Measurements from ENCODE around the gene ATP2B3. TPM values are rescaled to one million over a fixed set of nuclear protein-coding genes. Genes with fewer than 3 reads are reported as not detected.

The ATP2B3 gene
- total and polyA plus RNA-seq, 10 of the 15 experiments (the other 5 are each of a cell fraction or from before 2014, with no cell fraction given) = 0.01 TPM; not detected in 9

DNA sequence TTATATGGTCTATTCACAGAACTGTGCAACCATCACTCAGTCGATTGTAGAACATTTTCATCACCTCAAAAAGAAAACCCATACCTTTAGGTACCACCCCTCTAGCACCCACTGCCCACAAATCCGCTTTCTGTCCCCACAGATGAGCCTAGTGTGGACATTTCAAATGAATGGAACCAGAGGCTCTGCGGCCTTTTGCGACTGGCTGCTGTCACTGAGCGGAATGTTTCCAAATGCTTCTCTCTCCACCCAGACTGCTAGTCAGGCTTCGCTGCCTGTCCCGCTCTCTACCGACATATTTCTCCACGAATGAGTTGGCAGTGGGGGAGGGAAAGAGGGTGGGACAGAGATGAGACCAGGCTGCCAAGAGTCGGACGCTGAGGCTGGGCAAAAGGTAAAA lies 24.4 kb upstream of the ATP2B3 start:
- Histone ChIP-seq H3K27me3 (replicated peaks in 1 of 2; ENCODE audit: control insufficient read depth in 2 of 2, insufficient read depth in 2 of 2, low read length in 1 of 2) (no peaks in the 10 kb centered on the region), H3K9ac (ENCODE audit: control insufficient read depth, insufficient read depth, low read length) (no peak overlapping the region), H3K27ac (ENCODE audit: control insufficient read depth, insufficient read depth) (no peak overlapping the region), H4K20me1 (ENCODE audit: control insufficient read depth, insufficient read depth) (no peaks in the 10 kb centered on the region), H2AFZ (ENCODE audit: control insufficient read depth, low read depth, low read length) (no peak overlapping the region), H3K4me3 (no peak overlapping the region), H3K4me1 (ENCODE audit: control insufficient read depth, insufficient read depth, low read length) (no peaks in the 10 kb centered on the region), H3K4me2 (ENCODE audit: control insufficient read depth, insufficient read depth) (no peak overlapping the region), H3K9me3 (replicated peaks; ENCODE audit: control insufficient read depth, insufficient read depth, low read length) (no peaks in the 10 kb centered on the region; the same call in 2 of the 3 replicates), H3K79me2 (ENCODE audit: control insufficient read depth, insufficient read depth, low read length) (no peaks in the 10 kb centered on the region), H3K36me3 (ENCODE audit: control insufficient read depth in 2 of 2, insufficient read depth in 2 of 2, low read length in 1 of 2) (no peaks in the 10 kb centered on the region)
- SMC1A ChIA-PET (ENCODE audit: uncharacterized antibody, unreplicated experiment) = no interaction called here
- no peak for FAIRE-seq
- ATAC-seq = no peak
- no peak for DNase-seq (ENCODE audit: low read depth, low spot score)
- 39% methylated on average over 11 of the region's 11 CpGs for WGBS (ENCODE audit: insufficient coverage, insufficient replicate concordance, low lambda C conversion rate, missing lambda C conversion rate)
- no TSS peak for BruUV-seq (replicated peaks)
- RAD21 ChIA-PET (ENCODE audit: unreplicated experiment) = no interaction called here
- in situ Hi-C loops (cut with MboI) (no loop called here), intact Hi-C loops (cut with micrococcal nuclease; ENCODE audit: unreplicated experiment) (no loop called here)
- TF ChIP-seq ZBTB40 (IDR thresholded peaks at IDR 0.05; ENCODE audit: borderline replicate concordance) (no peak), TCF12 (IDR thresholded peaks at IDR 0.05; ENCODE audit: low read depth, low read length) (no peak)
- CTCF ChIA-PET = no interaction called here
- POLR2A ChIA-PET = no interaction called here

- POLR2A ChIA-PET = no interaction called here
- H3K9me3 ChIP-seq (replicated peaks; ENCODE audit: control insufficient read depth, insufficient read depth, low read length) = no peaks in the 10 kb centered on the region; the same call in 2 of the 3 replicates
- intact Hi-C loops (cut with micrococcal nuclease; ENCODE audit: unreplicated experiment) = no loop called here
- H3K79me2 ChIP-seq (ENCODE audit: control insufficient read depth, insufficient read depth, low read length) = no peaks in the 10 kb centered on the region
- no peaks in the 10 kb centered on the region for H3K4me1 ChIP-seq (ENCODE audit: control insufficient read depth, insufficient read depth, low read length)
- H3K4me2 ChIP-seq (ENCODE audit: control insufficient read depth, insufficient read depth) = no peak overlapping the region
- H4K20me1 ChIP-seq (ENCODE audit: control insufficient read depth, insufficient read depth) = no peaks in the 10 kb centered on the region
- FAIRE-seq = no peak
- no peaks in the 10 kb centered on the region for H3K27me3 ChIP-seq (replicated peaks in 1 of 2; ENCODE audit: control insufficient read depth in 2 of 2, insufficient read depth in 2 of 2, low read length in 1 of 2)
- TF ChIP-seq, protein P1, sequence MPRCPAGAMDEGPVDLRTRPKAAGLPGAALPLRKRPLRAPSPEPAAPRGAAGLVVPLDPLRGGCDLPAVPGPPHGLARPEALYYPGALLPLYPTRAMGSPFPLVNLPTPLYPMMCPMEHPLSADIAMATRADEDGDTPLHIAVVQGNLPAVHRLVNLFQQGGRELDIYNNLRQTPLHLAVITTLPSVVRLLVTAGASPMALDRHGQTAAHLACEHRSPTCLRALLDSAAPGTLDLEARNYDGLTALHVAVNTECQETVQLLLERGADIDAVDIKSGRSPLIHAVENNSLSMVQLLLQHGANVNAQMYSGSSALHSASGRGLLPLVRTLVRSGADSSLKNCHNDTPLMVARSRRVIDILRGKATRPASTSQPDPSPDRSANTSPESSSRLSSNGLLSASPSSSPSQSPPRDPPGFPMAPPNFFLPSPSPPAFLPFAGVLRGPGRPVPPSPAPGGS (IDR thresholded peaks at IDR 0.05; ENCODE audit: borderline replicate concordance, insufficient read depth, low read depth, low read length, poor library complexity, severe bottlenecking) = no peak
- no peak for TF ChIP-seq BMI1 (IDR thresholded peaks at IDR 0.05; ENCODE audit: borderline replicate concordance)
- no peak for TF ChIP-seq NR2C1 (IDR thresholded peaks at IDR 0.05)
- TF ChIP-seq HDGF (IDR thresholded peaks at IDR 0.05) = no peak
- TF ChIP-seq, protein P2, sequence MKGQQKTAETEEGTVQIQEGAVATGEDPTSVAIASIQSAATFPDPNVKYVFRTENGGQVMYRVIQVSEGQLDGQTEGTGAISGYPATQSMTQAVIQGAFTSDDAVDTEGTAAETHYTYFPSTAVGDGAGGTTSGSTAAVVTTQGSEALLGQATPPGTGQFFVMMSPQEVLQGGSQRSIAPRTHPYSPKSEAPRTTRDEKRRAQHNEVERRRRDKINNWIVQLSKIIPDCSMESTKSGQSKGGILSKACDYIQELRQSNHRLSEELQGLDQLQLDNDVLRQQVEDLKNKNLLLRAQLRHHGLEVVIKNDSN (IDR thresholded peaks at IDR 0.05; ENCODE audit: borderline replicate concordance, extremely low read length, insufficient read depth, low read depth, low read length) = no peak
- TF ChIP-seq EP300 (IDR thresholded peaks at IDR 0.05; ENCODE audit: borderline replicate concordance in 1 of 2, control insufficient read depth in 1 of 2, low read depth in 2 of 2, low read length in 2 of 2) = no peak
- no peak for TF ChIP-seq MTA3 (IDR thresholded peaks at IDR 0.05; ENCODE audit: borderline replicate concordance, low read length)
- TF ChIP-seq SRF (IDR thresholded peaks at IDR 0.05; ENCODE audit: low read depth in 2 of 2, low read length in 2 of 2) = no peak
- H2AFZ ChIP-seq (ENCODE audit: control insufficient read depth, low read depth, low read length) = no peak overlapping the region
- in situ Hi-C loops (cut with MboI) = no loop called here
- no peak overlapping the region for H3K27ac ChIP-seq (ENCODE audit: control insufficient read depth, insufficient read depth)
- 46% methylated on average over 12 of the region's 12 CpGs for WGBS (ENCODE audit: insufficient coverage, insufficient replicate concordance, low lambda C conversion rate, missing lambda C conversion rate)
- no peak overlapping the region for H3K4me3 ChIP-seq
- H3K9ac ChIP-seq (ENCODE audit: control insufficient read depth, insufficient read depth, low read length) = no peak overlapping the region
- SMC1A ChIA-PET (ENCODE audit: uncharacterized antibody, unreplicated experiment) = no interaction called here
- no peak for ATAC-seq
- CTCF ChIA-PET = no interaction called here
- RAD21 ChIA-PET (ENCODE audit: unreplicated experiment) = no interaction called here
- no peaks in the 10 kb centered on the region for H3K36me3 ChIP-seq (ENCODE audit: control insufficient read depth in 2 of 2, insufficient read depth in 2 of 2, low read length in 1 of 2)
- BruUV-seq (replicated peaks) = no TSS peak
- DNase-seq (ENCODE audit: low read depth, low spot score) = no peak
Measured at GRCh38 chrX:153494061-153494460, 23.4 kb upstream of the ATP2B3 start.

All from GM12878 (cell line).